ENCODE measurements around the gene COL9A3. TPM values are rescaled to one million over a fixed set of nuclear protein-coding genes. Genes with fewer than 3 reads are reported as not detected.

The COL9A3 gene
- total RNA-seq, 1 experiment from 2014 or later: 8.5 TPM

DNA sequence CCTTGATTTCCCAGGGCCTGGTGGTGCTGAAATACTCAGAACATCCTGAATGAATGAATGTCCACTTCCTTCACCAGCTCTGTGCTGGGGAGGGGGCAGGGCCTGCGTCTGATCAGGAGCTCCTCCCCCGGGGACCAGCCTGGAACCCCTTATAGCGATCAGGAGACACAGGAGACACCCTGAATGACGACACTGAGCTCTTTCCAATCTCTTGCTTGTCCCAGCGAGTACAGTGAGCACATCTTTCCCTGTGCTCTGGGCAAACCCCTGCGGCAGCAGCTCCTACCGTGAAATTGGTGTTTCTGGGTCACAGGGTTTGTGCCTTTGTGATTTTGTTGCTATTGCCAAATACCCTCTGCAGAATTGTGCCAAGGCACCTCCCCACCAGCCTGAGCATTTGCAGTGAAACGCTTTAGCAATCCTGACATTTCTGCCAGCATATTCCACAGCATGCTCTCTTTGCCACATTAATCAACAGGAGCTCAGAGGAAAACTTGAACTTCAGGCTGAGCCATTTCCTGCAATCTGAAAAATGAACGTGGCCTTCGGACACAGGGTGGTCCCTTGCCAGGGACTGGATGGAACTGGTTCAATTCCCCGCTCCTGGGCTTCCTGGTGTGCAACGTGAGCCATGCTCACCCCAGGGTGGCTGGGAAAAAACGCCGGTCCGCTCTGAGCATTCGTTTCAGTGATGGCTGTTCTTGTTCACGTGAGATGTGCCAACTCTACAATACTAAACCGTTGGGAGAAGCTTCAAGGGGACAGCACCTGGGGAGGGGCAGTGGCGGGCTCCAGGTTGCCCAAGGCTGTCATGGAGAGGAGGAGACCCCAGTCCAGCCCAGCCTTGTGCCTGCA, 43.6 kb upstream of the COL9A3 start:
- BruUV-seq (replicated peaks): no TSS peak
- TF ChIP-seq, protein P1, sequence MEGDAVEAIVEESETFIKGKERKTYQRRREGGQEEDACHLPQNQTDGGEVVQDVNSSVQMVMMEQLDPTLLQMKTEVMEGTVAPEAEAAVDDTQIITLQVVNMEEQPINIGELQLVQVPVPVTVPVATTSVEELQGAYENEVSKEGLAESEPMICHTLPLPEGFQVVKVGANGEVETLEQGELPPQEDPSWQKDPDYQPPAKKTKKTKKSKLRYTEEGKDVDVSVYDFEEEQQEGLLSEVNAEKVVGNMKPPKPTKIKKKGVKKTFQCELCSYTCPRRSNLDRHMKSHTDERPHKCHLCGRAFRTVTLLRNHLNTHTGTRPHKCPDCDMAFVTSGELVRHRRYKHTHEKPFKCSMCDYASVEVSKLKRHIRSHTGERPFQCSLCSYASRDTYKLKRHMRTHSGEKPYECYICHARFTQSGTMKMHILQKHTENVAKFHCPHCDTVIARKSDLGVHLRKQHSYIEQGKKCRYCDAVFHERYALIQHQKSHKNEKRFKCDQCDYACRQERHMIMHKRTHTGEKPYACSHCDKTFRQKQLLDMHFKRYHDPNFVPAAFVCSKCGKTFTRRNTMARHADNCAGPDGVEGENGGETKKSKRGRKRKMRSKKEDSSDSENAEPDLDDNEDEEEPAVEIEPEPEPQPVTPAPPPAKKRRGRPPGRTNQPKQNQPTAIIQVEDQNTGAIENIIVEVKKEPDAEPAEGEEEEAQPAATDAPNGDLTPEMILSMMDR (conservative IDR thresholded peaks at IDR 0.05): no peak
- TF ChIP-seq EZH2 (IDR thresholded peaks at IDR 0.05; ENCODE audit: low read depth): no peak
- Histone ChIP-seq H3K4me3 (peak overlapping the region; percentile 22; the same call in 1 of the 2 replicates), H3K36me3 (ENCODE audit: low read depth) (no peaks in the 10 kb centered on the region), H3K27me3 (ENCODE audit: insufficient read depth, low read depth) (no peaks in the 10 kb centered on the region), H3K4me2 (peak overlapping the region; percentile 69), H3K27ac (peak overlapping the region; percentile 63), H3K9me3 (ENCODE audit: insufficient read depth, low read depth) (no peaks in the 10 kb centered on the region), H4K20me1 (ENCODE audit: insufficient read depth) (no peaks in the 10 kb centered on the region), H3F3A (ENCODE audit: insufficient read depth, low read depth) (peaks cover 41% of the 10 kb centered on the region), H3K79me2 (ENCODE audit: low read depth) (no peaks in the 10 kb centered on the region), H2AFZ (0 out of 2 replicates have a peak overlapping the region, but pooled peaks have one; percentile 16), H3K4me1 (replicated peaks; ENCODE audit: insufficient read depth) (peaks cover 55% of the 10 kb centered on the region), H3K9me2 (ENCODE audit: insufficient read depth) (no peaks in the 10 kb centered on the region)
- CTCF ChIA-PET: interaction anchor here (0.6 kb wide), 1 partner anchor 121 kb away, joined by 3 read pairs; no protein-coding TSS in a partner anchor
- POLR2A ChIA-PET (ENCODE audit: unreplicated experiment): no interaction called here
- intact Hi-C loops (cut with micrococcal nuclease; ENCODE audit: unreplicated experiment): no loop called here
- DNase-seq: peak in 1 of 2 experiments; percentile 93

DNA sequence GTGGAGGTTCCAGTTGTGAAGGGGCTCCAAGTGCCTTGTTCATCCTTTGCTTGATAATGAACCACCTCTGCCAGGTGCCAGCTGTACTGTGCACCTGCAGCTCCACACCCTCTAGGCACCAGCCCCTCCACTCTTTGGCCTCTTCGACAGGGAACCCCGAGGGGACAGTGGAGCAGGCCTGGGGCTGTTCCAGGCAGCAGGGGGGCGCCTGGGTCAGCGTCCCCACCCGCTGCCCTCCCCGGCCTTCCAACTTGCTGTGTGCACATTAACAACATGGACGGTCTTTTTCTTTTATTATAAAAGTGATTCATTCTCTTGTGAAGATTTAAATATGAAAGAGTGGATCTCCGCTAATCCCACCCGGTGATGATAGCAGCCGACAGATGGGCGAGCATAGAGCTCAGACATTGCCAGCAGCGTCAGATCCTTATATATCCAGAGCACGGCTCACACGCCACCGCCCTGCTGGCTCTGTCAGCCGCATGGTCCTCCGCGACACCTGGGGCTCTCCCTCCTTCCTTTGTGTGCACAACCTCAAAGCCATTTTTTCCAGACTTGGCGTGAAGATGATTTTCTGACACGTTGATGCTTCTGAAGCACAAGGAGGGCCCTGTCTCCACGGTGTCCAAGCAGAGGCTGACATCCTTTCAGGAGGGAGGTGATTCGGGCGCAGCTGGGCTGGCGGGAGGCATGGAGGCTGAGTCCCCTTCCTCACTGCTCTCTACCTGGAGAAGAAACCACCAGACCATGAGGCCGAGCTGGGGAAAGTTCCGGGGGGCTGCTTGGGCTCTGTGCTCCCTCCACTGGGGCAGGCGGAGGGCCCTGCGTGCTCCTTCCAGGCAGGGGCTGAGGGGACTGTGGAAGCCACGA, 42.8 kb upstream of the COL9A3 start:
- no TSS peak for BruUV-seq (replicated peaks)
- H3K27ac ChIP-seq: peak overlapping the region; percentile 63
- no peaks in the 10 kb centered on the region for H3K79me2 ChIP-seq (ENCODE audit: low read depth)
- peaks cover 46% of the 10 kb centered on the region for H3K4me1 ChIP-seq (replicated peaks; ENCODE audit: insufficient read depth)
- DNase-seq: no peak
- POLR2A ChIA-PET (ENCODE audit: unreplicated experiment): no interaction called here
- no peaks in the 10 kb centered on the region for H3K9me2 ChIP-seq (ENCODE audit: insufficient read depth)
- TF ChIP-seq, protein P1 (conservative IDR thresholded peaks at IDR 0.05): no peak
- no peak for TF ChIP-seq EZH2 (IDR thresholded peaks at IDR 0.05; ENCODE audit: low read depth)
- peak overlapping the region; percentile 69 for H3K4me2 ChIP-seq
- no peaks in the 10 kb centered on the region for H3K27me3 ChIP-seq (ENCODE audit: insufficient read depth, low read depth)
- H4K20me1 ChIP-seq (ENCODE audit: insufficient read depth): no peaks in the 10 kb centered on the region
- H3K9me3 ChIP-seq (ENCODE audit: insufficient read depth, low read depth): no peaks in the 10 kb centered on the region
- CTCF ChIA-PET: interaction anchor here (0.6 kb wide), 1 partner anchor 122 kb away, joined by 3 read pairs; no protein-coding TSS in a partner anchor
- no peak overlapping the region for H3K4me3 ChIP-seq
- peaks cover 32% of the 10 kb centered on the region for H3F3A ChIP-seq (ENCODE audit: insufficient read depth, low read depth)
- no peak overlapping the region for H2AFZ ChIP-seq
- intact Hi-C loops (cut with micrococcal nuclease; ENCODE audit: unreplicated experiment): no loop called here
- H3K36me3 ChIP-seq (ENCODE audit: low read depth): no peaks in the 10 kb centered on the region

DNA sequence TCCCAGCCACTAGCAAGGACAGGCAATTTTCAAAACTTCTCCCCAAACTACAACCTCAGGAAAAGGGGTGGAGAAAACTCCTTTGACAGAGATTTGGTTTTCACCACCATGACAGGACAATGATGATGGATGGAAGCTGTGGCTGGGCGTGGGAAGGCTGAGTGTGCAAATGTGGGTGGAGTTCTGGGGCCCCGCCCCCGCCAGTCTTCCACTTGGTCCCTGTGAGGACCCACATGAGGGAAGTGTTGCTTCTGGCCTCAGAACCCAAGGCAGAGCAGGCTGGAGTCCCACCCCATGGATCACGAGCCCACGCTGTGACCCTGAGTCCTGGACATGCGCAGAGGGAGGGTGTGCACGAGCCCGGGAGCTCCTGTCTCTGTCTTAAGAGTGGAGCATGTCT, 42.1 kb upstream of the COL9A3 start:
- Histone ChIP-seq H3K36me3 (ENCODE audit: low read depth) (no peaks in the 10 kb centered on the region), H3K4me1 (replicated peaks; ENCODE audit: insufficient read depth) (peaks cover 45% of the 10 kb centered on the region), H3K4me2 (no peak overlapping the region), H4K20me1 (ENCODE audit: insufficient read depth) (no peaks in the 10 kb centered on the region), H3K9me3 (ENCODE audit: insufficient read depth, low read depth) (no peaks in the 10 kb centered on the region), H3K27ac (no peak overlapping the region), H3K9me2 (ENCODE audit: insufficient read depth) (no peaks in the 10 kb centered on the region), H3F3A (ENCODE audit: insufficient read depth, low read depth) (peaks cover 30% of the 10 kb centered on the region), H3K4me3 (no peak overlapping the region), H3K79me2 (ENCODE audit: low read depth) (no peaks in the 10 kb centered on the region), H2AFZ (no peak overlapping the region), H3K27me3 (ENCODE audit: insufficient read depth, low read depth) (no peaks in the 10 kb centered on the region)
- intact Hi-C loops (cut with micrococcal nuclease; ENCODE audit: unreplicated experiment): no loop called here
- DNase-seq: no peak
- BruUV-seq (replicated peaks): no TSS peak
- ChIA-PET CTCF (no interaction called here), POLR2A (ENCODE audit: unreplicated experiment) (no interaction called here)
- TF ChIP-seq, protein P1 (conservative IDR thresholded peaks at IDR 0.05): no peak
- TF ChIP-seq EZH2 (IDR thresholded peaks at IDR 0.05; ENCODE audit: low read depth): no peak

Data from PC-9 (cell line).